Measurements from ENCODE around the gene ZNF532. TPM values are rescaled to one million over a fixed set of nuclear protein-coding genes. Genes with fewer than 3 reads are reported as not detected.

The ZNF532 gene
- polyA plus RNA-seq, 1 experiment: 75.3 TPM

GRCh38 chr18:58882044-58882443 lies 17.4 kb downstream of the ZNF532 start:
- ChIA-PET CTCF (interaction anchor here (0.8 to 2.2 kb wide), 5 partner anchors 17 to 175 kb away, joined by 3 to 6 read pairs (median 4); partner anchors contain the start of gene ZNF532), POLR2A (interaction anchor here (1.3 kb wide), 1 partner anchor 11 kb away, joined by 6 read pairs; no protein-coding TSS in a partner anchor)
- DNase-seq (ENCODE audit: low read depth): no peak
- Histone ChIP-seq H3K4me3 (ENCODE audit: low read depth, low read length) (no peak overlapping the region), H3K36me3 (ENCODE audit: control insufficient read depth, insufficient read depth, low read length) (peaks cover 9% of the 10 kb centered on the region), H3K27me3 (ENCODE audit: control insufficient read depth, insufficient read depth, low read length) (no peaks in the 10 kb centered on the region)
- TF ChIP-seq CTCF (IDR thresholded peaks at IDR 0.05; ENCODE audit: insufficient read depth, low read depth, low read length): no peak

GRCh38 chr18:58882686-58883085 lies 18.0 kb downstream of the ZNF532 start:
- Histone ChIP-seq H3K27me3 (ENCODE audit: control insufficient read depth, insufficient read depth, low read length) (no peaks in the 10 kb centered on the region), H3K4me3 (ENCODE audit: low read depth, low read length) (no peak overlapping the region), H3K36me3 (ENCODE audit: control insufficient read depth, insufficient read depth, low read length) (peaks cover 10% of the 10 kb centered on the region)
- ChIA-PET POLR2A (interaction anchor here (1.3 kb wide), 1 partner anchor 12 kb away, joined by 6 read pairs; no protein-coding TSS in a partner anchor), CTCF (interaction anchor here (1.1 to 2.2 kb wide), 3 partner anchors 25 to 101 kb away, joined by 3 to 5 read pairs (median 3); no protein-coding TSS in a partner anchor)
- no peak for DNase-seq (ENCODE audit: low read depth)
- no peak for TF ChIP-seq CTCF (IDR thresholded peaks at IDR 0.05; ENCODE audit: insufficient read depth, low read depth, low read length)

DNA sequence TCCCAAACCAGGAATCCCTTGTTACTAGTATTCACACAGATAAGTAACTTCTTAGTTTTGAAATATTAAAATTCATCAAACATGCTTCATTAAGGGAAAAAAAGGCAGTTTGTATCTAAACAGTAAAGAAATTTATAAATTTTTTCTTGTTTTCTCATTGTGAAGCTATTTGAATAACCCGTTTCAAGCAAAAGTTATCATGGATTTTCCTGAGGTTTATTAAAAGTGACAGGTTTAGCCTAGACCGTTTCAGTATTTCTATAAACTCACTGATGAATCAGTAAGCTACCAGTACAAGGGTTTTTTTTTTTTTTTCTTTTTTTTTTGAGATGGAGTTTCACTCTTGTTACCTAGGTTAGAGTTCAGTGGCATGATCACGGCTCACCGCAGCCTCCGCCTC lies 20.0 kb downstream of the ZNF532 start:
- no peak for TF ChIP-seq CTCF (IDR thresholded peaks at IDR 0.05; ENCODE audit: insufficient read depth, low read depth, low read length)
- Histone ChIP-seq H3K4me3 (ENCODE audit: low read depth, low read length) (no peak overlapping the region), H3K36me3 (ENCODE audit: control insufficient read depth, insufficient read depth, low read length) (peaks cover 2% of the 10 kb centered on the region), H3K27me3 (ENCODE audit: control insufficient read depth, insufficient read depth, low read length) (no peaks in the 10 kb centered on the region)
- DNase-seq (ENCODE audit: low read depth): no peak
- ChIA-PET POLR2A (interaction anchor here (0.8 kb wide), 1 partner anchor 99 kb away, joined by 3 read pairs; no protein-coding TSS in a partner anchor), CTCF (interaction anchor here (1.1 kb wide), 1 partner anchor 18 kb away, joined by 4 read pairs; no protein-coding TSS in a partner anchor)

GRCh38 chr18:58886431-58886830 lies 21.8 kb downstream of the ZNF532 start:
- no peak overlapping the region for H3K4me3 ChIP-seq (ENCODE audit: low read depth, low read length)
- TF ChIP-seq CTCF (IDR thresholded peaks at IDR 0.05; ENCODE audit: insufficient read depth, low read depth, low read length): no peak
- ChIA-PET POLR2A (no interaction called here), CTCF (no interaction called here)
- H3K36me3 ChIP-seq (ENCODE audit: control insufficient read depth, insufficient read depth, low read length): peaks cover 2% of the 10 kb centered on the region
- no peak for DNase-seq (ENCODE audit: low read depth)
- H3K27me3 ChIP-seq (ENCODE audit: control insufficient read depth, insufficient read depth, low read length): no peaks in the 10 kb centered on the region

DNA sequence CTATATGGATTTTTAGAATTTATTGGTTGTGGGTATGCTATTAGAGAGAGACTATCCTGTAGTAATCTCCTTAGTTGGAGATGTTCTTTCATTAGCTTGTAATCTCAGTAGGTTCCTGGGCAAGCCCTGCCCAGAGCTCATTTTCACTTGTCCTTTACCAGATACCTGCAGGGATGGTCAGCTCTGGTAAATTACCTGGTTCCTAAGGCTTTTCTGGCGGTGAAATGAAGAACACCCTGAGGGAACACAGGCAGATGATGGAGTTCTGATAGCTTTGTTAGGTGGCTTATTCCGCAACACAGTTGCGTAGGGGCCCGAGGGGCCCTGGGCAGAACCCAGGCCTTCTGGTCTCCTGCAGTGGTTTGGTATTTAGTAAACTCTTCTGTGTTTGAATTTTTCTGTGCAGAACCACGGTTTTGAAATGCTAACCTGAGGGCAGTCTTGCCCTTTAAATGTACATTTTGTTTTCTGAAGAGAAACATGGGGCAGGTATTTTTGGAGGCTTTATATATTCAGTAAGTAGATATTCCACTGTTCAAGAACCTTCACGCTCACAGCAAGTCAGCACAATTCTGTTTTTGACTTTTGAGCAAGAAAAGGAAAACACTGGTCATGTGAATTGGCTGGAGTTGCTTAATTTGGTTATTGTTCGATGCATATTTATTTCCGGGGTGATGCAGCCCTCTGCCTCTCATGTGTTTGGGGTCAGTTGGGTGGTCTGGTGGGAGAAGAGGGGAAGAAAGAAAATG lies 22.4 kb downstream of the ZNF532 start:
- Histone ChIP-seq H3K4me3 (ENCODE audit: low read depth, low read length) (no peak overlapping the region), H3K36me3 (ENCODE audit: control insufficient read depth, insufficient read depth, low read length) (peaks cover 2% of the 10 kb centered on the region)
- CTCF ChIA-PET: no interaction called here

More for the DNA sequence above, 22.4 kb downstream of the ZNF532 start:
- TF ChIP-seq CTCF (IDR thresholded peaks at IDR 0.05; ENCODE audit: insufficient read depth, low read depth, low read length): no peak
- POLR2A ChIA-PET: no interaction called here
- no peaks in the 10 kb centered on the region for H3K27me3 ChIP-seq (ENCODE audit: control insufficient read depth, insufficient read depth, low read length)
- DNase-seq (ENCODE audit: low read depth): no peak
